Effector memory CD4-positive, alpha-beta T cell (primary cell): ENCODE results near the gene NTRK2.

Experiments used
- DNase-seq, 3 donors: peaks; one replicate each; pipeline ENCODE4 v3.0.0-alpha.2; 2020
- H3K27ac ChIP-seq: 2 replicates; pipeline ENCODE4 v1.7.0; 2013; ENCODE audit warnings: mild to moderate bottlenecking, low read length, moderate library complexity; ENCODE audit not compliant: insufficient read depth, poor library complexity, severe bottlenecking
- H3K27me3 ChIP-seq: replicated peaks from 2 replicates; pipeline ENCODE4 v1.7.0; 2013; ENCODE audit warnings: mild to moderate bottlenecking, low read length; ENCODE audit not compliant: insufficient read depth, control insufficient read depth, poor library complexity, severe bottlenecking
- H3K36me3 ChIP-seq: 2 replicates; pipeline ENCODE4 v1.7.0; 2013; ENCODE audit warnings: mild to moderate bottlenecking, low read length, moderate library complexity; ENCODE audit not compliant: control insufficient read depth, insufficient read depth
- H3K4me1 ChIP-seq: 2 replicates; pipeline ENCODE4 v1.7.0; 2013; ENCODE audit warnings: low read length, mild to moderate bottlenecking; ENCODE audit not compliant: control insufficient read depth, insufficient read depth, poor library complexity, severe bottlenecking
- H3K4me3 ChIP-seq: 2 replicates; pipeline ENCODE4 v1.7.0; 2013; ENCODE audit warnings: low read length, low read depth, mild to moderate bottlenecking; ENCODE audit not compliant: insufficient read depth, poor library complexity, severe bottlenecking
- H3K9me3 ChIP-seq: 2 replicates; pipeline ENCODE4 v1.7.0; 2013; ENCODE audit warnings: mild to moderate bottlenecking, low read length, moderate library complexity; ENCODE audit not compliant: control insufficient read depth

NTRK2 gene

GRCh38 chr9:84969084-84969483 is 299.6 kb downstream of the NTRK2 start:
- Histone ChIP-seq H3K36me3 (no peaks in the 10 kb centered on the region), H3K27ac (no peak overlapping the region), H3K9me3 (no peaks in the 10 kb centered on the region), H3K4me1 (no peaks in the 10 kb centered on the region), H3K27me3 (no peaks in the 10 kb centered on the region), H3K4me3 (no peak overlapping the region)
- no peak for DNase-seq

GRCh38 chr9:84969736-84970135 is 300.2 kb downstream of the NTRK2 start:
- Histone ChIP-seq H3K4me1 (no peaks in the 10 kb centered on the region), H3K36me3 (no peaks in the 10 kb centered on the region), H3K4me3 (no peak overlapping the region), H3K27ac (no peak overlapping the region), H3K9me3 (no peaks in the 10 kb centered on the region), H3K27me3 (no peaks in the 10 kb centered on the region)
- no peak for DNase-seq

- Histone ChIP-seq H3K36me3 (no peaks in the 10 kb centered on the region), H3K27me3 (no peaks in the 10 kb centered on the region), H3K27ac (no peak overlapping the region), H3K4me1 (no peaks in the 10 kb centered on the region), H3K4me3 (no peak overlapping the region), H3K9me3 (no peaks in the 10 kb centered on the region)
- DNase-seq = no peak
Observed at GRCh38 chr9:84970432-84970831, 300.9 kb downstream of the NTRK2 start.

- Histone ChIP-seq H3K27me3 (no peaks in the 10 kb centered on the region), H3K27ac (no peak overlapping the region), H3K4me1 (no peaks in the 10 kb centered on the region), H3K4me3 (no peak overlapping the region), H3K9me3 (no peaks in the 10 kb centered on the region), H3K36me3 (no peaks in the 10 kb centered on the region)
- DNase-seq = no peak
Observed at GRCh38 chr9:84971571-84971970, 302.0 kb downstream of the NTRK2 start.

- DNase-seq = no peak
- H3K27ac ChIP-seq = no peak overlapping the region
- no peaks in the 10 kb centered on the region for H3K4me1 ChIP-seq
- no peaks in the 10 kb centered on the region for H3K36me3 ChIP-seq
- H3K9me3 ChIP-seq = no peaks in the 10 kb centered on the region
- H3K27me3 ChIP-seq = no peaks in the 10 kb centered on the region
- no peak overlapping the region for H3K4me3 ChIP-seq
Observed at GRCh38 chr9:84974258-84974657, 304.7 kb downstream of the NTRK2 start.

- Histone ChIP-seq H3K9me3 (no peaks in the 10 kb centered on the region), H3K36me3 (no peaks in the 10 kb centered on the region), H3K27ac (no peak overlapping the region), H3K4me3 (no peak overlapping the region), H3K27me3 (no peaks in the 10 kb centered on the region), H3K4me1 (no peaks in the 10 kb centered on the region)
- DNase-seq = no peak
Observed at GRCh38 chr9:84974855-84975254, 305.3 kb downstream of the NTRK2 start.

GRCh38 chr9:84975926-84976325 is 306.4 kb downstream of the NTRK2 start:
- Histone ChIP-seq H3K27me3 (no peaks in the 10 kb centered on the region), H3K9me3 (no peaks in the 10 kb centered on the region), H3K4me3 (no peak overlapping the region), H3K27ac (no peak overlapping the region), H3K36me3 (no peaks in the 10 kb centered on the region), H3K4me1 (no peaks in the 10 kb centered on the region)
- DNase-seq = no peak

- no peaks in the 10 kb centered on the region for H3K9me3 ChIP-seq
- no peak overlapping the region for H3K27ac ChIP-seq
- H3K36me3 ChIP-seq = no peaks in the 10 kb centered on the region
- no peaks in the 10 kb centered on the region for H3K4me1 ChIP-seq
- no peak for DNase-seq
- no peak overlapping the region for H3K4me3 ChIP-seq
- no peaks in the 10 kb centered on the region for H3K27me3 ChIP-seq
Observed at GRCh38 chr9:84978661-84979060, 309.1 kb downstream of the NTRK2 start.

- Histone ChIP-seq H3K4me1 (no peaks in the 10 kb centered on the region), H3K9me3 (no peaks in the 10 kb centered on the region), H3K4me3 (no peak overlapping the region), H3K36me3 (no peaks in the 10 kb centered on the region), H3K27me3 (no peaks in the 10 kb centered on the region), H3K27ac (no peak overlapping the region)
- DNase-seq = no peak
Observed at GRCh38 chr9:84983749-84984148, 314.2 kb downstream of the NTRK2 start.

GRCh38 chr9:84988621-84989020 is 319.1 kb downstream of the NTRK2 start:
- H3K9me3 ChIP-seq = no peaks in the 10 kb centered on the region
- H3K27ac ChIP-seq = no peak overlapping the region
- no peaks in the 10 kb centered on the region for H3K36me3 ChIP-seq
- DNase-seq = no peak
- no peak overlapping the region for H3K4me3 ChIP-seq
- no peaks in the 10 kb centered on the region for H3K27me3 ChIP-seq
- no peaks in the 10 kb centered on the region for H3K4me1 ChIP-seq

- Histone ChIP-seq H3K36me3 (no peaks in the 10 kb centered on the region), H3K27ac (no peak overlapping the region), H3K27me3 (no peaks in the 10 kb centered on the region), H3K4me1 (no peaks in the 10 kb centered on the region), H3K9me3 (no peaks in the 10 kb centered on the region), H3K4me3 (no peak overlapping the region)
- no peak for DNase-seq
Observed at GRCh38 chr9:84990416-84990815, 320.9 kb downstream of the NTRK2 start.
